ENCODE data around the gene PPP1R13L. TPM values are rescaled to one million over a fixed set of nuclear protein-coding genes. Genes with fewer than 3 reads are reported as not detected.

PPP1R13L gene
- total and polyA plus RNA-seq, 2 donors (not counting 1 experiment from before 2014, with no cell fraction given), result 7.4 to 9.2 TPM

GRCh38 chr19:45405435-45406225, 761 bp upstream of the PPP1R13L start:
- Histone ChIP-seq H3K27ac (ENCODE audit: low read length in 2 of 2) (peak overlapping the region; percentile 81 to 92), H4K20me1 (ENCODE audit: control insufficient read depth, insufficient read depth, low read length, poor library complexity, severe bottlenecking) (peaks cover 28% of the 10 kb centered on the region), H3K4me2 (replicated peaks; ENCODE audit: low read depth, low read length, poor library complexity, severe bottlenecking) (peak overlapping the region; percentile 100), H3K36me3 (replicated peaks in 1 of 2; ENCODE audit: control extremely low read depth in 1 of 2, control insufficient read depth in 1 of 2, extremely low read depth in 1 of 2, insufficient read depth in 2 of 2, low read length in 1 of 2) (no peaks in the 10 kb centered on the region), H3K4me3 (ENCODE audit: control extremely low read depth in 1 of 5, extremely low read depth in 1 of 5, insufficient read depth in 1 of 5, low read depth in 2 of 5, low read length in 4 of 5) (peak overlapping the region; percentile 72 to 97 (median 80)), H3K9ac (ENCODE audit: low read length) (peak overlapping the region; percentile 86), H3K4me1 (ENCODE audit: control insufficient read depth in 2 of 2, insufficient read depth in 2 of 2, low read length in 2 of 2) (peaks cover 34 to 43% of the 10 kb centered on the region in 2 donors), H2AFZ (ENCODE audit: insufficient read depth, low read depth, low read length, poor library complexity, severe bottlenecking) (peak overlapping the region; percentile 96), H3K27me3 (replicated peaks in 1 of 4; ENCODE audit: control extremely low read depth in 1 of 4, control insufficient read depth in 3 of 4, insufficient read depth in 4 of 4, low read length in 3 of 4) (peaks cover 0 to 30% (median 17%) of the 10 kb centered on the region in 4 experiments), H3K79me2 (ENCODE audit: control insufficient read depth, insufficient read depth, low read length) (peaks cover 31% of the 10 kb centered on the region), H3K9me3 (ENCODE audit: control extremely low read depth in 1 of 3, control insufficient read depth in 2 of 3, insufficient read depth in 1 of 3, low read length in 2 of 3) (peaks cover 0 to 12% (median 0%) of the 10 kb centered on the region in 3 donors)
- 1% methylated on average over 42 of the region's 48 CpGs for WGBS (ENCODE audit: insufficient coverage)
- Mint-ChIP-seq H3K9me3 (ENCODE audit: insufficient read depth) (no peaks in the 10 kb centered on the region), H3K27me3 (peaks cover 13% of the 10 kb centered on the region), H3K4me3 (peak overlapping the region; percentile 93), H3K4me1 (peaks cover 46% of the 10 kb centered on the region), H3K27ac (peak overlapping the region; percentile 92)
- intact Hi-C loops (cut with micrococcal nuclease), result loop anchor here (1.0 to 10.0 kb wide), 14 partner anchors 14 to 589 kb away; partner anchors contain the start of genes CCDC61, ERCC1, ERCC2 and FBXO46
- TF ChIP-seq EZH2 (IDR thresholded peaks at IDR 0.05; ENCODE audit: borderline replicate concordance, insufficient read depth, low read depth, low read length, poor library complexity, severe bottlenecking) (no peak), CTCF (IDR thresholded peaks at IDR 0.05) (no peak)
- CTCF ChIA-PET, result interaction anchor here (0.6 to 4.9 kb wide), 5 partner anchors 34 to 80 kb away, joined by 3 to 66 read pairs (median 8); no protein-coding TSS in a partner anchor
- POLR2A ChIA-PET, result interaction anchor here (0.6 to 1.0 kb wide), 2 partner anchors 29 to 73 kb away, joined by 4 to 6 read pairs; no protein-coding TSS in a partner anchor
- ATAC-seq (ENCODE audit: low read depth), result peak; percentile 66
- peak; percentile 89 for DNase-seq

All from B cell (primary cell).